ENCODE results near the gene RBM19.
"Not testable (repeated sequence)": the region's sequence is repeated elsewhere in the genome, so short reads cannot be mapped to it uniquely, and the experiment has no call there.

RBM19 gene

DNA sequence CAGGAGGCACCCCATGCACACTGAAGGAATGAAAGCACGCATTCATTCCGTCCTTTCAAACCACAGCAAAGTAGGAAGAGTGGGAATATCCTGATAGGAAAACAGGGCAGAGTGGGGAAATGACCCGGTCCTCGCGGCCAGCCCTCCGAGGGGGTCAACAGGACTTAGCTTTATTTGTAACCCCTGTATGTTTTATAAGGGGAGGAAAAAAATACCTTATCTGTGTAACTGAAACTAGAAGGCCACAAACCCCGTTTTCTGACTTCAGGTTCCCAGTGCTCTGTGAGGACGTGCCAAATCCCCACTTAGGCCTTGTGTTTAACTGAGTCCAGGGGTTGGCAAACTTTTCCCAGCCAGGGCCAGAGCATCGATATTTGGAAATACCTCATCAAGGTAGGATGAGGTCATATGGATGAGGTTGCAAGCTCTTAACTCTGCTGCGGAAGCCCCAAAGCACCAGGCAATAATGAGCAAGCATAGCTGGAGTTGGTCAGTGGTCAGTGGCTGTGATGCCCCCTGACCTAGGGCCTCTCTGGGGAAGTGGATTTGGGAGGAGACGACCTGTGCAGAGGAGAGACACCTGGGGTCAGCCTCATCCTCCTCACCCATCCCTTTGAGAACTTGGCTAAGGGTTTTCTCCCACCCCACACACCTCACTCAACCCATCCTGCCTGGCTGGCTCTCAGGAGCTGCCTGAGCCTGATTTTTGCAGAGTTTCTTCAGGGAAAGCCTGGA is 58.5 kb downstream of the RBM19 start:
- in situ Hi-C loops (cut with HindIII; ENCODE audit: low sequenced_read_pairs): no loop called here

DNA sequence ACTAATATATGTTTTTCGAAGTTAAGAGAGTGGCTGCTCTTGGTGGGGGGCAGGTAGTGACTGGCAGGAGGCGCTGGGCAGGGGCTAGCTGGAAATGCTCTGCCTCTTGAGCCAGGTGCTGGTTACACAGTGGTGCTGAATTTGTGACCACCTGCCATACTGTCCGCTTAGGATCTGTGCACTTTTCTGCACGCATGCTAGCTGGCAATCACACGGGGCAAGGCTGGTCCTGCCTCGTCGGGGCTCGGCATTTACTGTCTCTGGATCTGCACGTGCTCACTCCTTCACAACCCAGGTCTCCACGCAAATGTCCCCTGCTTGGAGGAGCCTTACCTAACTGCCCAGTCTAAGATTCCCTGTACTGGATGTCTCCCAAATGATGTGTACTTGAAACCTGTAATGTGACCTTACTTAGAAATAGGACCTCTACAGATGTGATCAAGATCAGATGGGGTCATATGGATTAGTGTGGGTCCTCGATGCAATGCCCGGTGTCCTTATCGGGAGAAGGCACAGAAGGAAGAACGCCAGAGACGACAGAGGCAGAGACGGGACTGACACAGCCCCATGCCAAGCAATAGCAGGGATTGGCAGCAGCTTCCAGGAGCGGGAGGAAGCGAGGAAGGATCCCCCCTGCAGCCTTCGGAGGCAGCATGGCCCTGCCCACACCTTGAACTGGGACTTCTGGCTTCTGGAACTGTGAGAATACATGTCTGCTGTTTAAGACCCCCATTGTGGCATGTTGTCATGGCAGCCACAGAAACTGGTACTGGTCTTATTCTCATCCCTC is 59.5 kb downstream of the RBM19 start:
- in situ Hi-C loops (cut with HindIII; ENCODE audit: low sequenced_read_pairs): no loop called here

DNA sequence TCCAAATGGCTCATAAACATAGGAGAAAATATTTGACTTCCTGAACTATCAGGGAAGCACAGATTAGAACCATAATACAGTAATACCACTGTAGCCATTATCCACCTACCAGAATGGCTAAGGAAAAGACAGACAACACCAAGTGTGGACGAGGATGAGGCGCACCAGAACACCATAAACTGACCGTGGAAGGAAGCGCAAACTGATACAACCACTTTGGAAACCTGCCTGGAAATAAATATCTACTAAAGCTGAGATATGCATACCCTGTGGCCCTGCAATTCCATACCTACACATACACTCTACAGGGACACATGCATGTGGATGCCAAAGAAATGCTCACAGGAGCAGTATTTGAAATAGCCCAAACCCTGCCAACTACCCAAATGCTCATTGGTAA is 60.3 kb downstream of the RBM19 start:
- in situ Hi-C loops (cut with HindIII; ENCODE audit: low sequenced_read_pairs): no loop called here

DNA sequence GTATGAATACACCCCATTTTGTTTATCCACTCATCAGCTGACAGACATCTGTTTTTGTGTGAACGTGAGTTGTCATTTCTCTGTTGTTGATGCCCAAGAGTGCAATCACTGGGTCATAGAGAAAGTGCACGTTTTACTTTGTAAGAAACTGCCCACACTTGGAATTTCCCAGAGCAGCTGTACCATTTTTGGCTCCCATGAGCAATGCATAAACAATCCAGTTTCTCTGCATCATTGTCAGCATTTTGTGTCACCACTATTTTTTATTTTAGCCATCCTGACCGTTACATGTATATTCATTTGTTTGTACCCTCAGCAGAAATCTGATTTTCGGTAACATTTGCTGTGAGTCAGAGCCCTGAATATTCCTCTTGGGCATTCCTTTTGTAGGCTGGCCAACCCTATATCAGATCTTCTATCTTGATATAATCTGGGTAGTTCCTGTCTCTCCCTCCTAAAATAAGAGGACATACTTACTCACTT is 62.7 kb downstream of the RBM19 start:
- in situ Hi-C loops (cut with HindIII; ENCODE audit: low sequenced_read_pairs): no loop called here

DNA sequence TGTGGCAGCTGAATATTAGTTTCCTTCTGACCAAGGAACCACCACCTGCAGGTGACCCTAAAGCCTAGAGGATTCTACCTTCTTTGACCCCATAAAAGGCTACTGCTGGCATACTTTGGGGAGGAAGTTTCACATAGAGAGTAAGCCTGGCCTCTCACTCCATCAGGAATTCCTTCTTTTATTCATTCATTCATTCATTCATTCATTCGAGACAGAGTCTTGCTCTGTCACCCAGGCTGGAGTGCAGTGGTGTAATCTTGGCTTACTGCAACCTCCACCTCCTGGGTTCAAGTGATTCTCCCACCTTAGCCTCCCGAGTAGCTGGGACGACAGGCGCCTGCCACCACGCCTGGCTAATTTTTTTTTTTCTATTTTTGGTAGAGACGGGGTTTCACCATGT is 64.8 kb downstream of the RBM19 start:
- in situ Hi-C loops (cut with HindIII; ENCODE audit: low sequenced_read_pairs): not testable (repeated sequence)

DNA sequence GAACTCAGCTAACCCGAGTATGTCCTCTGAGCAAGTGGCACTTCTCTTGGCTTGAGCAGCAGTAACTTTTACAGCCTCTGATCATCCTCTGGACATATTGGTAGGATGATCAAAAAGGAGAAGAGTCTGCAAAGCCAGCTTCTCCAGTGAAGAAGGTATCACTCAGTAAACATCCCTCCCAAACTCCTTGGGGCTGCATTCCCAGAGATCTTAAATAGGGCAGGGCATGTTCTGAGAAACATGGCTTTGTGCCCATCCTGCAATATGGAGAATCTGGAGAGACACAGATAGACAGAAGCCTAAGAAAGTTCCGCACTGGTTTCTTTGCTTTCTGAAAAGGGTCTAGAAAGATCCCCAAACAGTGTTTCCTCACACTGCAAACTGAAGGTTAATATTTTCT is 65.4 kb downstream of the RBM19 start:
- in situ Hi-C loops (cut with HindIII; ENCODE audit: low sequenced_read_pairs): no loop called here

DNA sequence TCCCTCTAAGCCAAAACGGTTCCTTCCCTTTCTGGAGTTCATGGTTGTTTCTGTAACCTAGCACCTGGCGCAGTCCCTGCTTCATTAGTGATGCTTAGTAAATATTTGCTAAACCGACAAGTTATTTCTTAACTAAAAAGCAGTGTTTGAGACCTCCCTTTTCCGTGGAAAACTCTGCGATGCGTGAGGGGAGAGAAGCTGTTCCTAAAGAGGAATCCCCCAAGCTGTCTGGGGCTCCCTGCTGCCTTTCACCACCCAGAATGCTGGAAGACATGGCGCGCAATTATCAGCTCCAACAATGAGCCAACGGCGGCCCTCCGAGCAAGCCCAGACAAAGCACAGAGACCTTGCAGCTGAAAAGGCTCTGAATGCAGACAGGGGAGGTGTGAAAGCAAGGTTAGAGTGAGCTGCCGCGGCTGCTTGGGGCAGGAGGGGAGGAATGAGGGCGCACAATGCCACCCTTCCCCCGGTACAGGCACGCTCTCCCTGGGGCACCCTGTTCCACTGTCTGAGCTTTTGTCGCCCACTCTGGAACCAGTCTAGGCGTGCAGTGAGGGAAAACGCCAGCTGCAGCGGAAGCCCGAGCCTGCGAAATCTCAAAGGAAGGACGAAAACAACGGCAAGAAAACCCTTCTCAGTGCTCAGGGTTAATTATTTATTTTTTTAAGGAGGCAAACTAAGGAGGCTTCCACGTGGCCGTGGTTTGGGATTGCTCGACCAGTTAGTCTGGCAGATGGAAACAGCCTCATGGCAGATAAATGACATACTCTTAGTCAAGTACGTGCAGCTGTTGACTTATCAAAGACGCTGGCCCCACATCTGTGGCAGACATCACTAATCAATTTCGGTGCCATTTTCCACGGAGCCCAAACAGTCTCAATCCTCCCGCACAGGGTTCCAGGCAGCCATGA is 66.3 kb downstream of the RBM19 start:
- in situ Hi-C loops (cut with HindIII; ENCODE audit: low sequenced_read_pairs): no loop called here

DNA sequence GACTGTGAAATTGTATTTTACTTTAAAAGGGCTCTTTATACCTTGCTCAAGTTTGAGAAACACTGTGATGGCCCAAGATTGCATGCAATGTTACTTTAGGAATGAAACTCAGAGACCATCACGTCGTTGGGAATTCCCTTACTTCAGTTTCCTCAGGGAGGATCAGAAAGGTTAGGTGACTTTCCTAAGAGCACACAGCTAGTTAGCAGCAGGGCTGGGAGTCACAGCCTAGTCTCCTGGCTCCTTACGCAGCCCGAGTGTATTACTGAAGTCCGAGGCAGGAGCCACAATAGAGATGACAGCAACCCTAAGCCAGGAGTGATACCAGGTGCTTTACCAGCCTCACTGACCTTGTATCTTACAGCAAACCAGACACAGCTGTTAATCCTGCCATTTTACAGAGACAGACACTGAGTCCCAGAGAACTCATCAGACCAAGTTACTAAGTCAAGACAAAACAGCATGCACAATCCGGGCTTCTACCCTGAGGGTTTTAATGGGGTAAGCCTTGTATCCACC is 67.0 kb downstream of the RBM19 start:
- in situ Hi-C loops (cut with HindIII; ENCODE audit: low sequenced_read_pairs): no loop called here

DNA sequence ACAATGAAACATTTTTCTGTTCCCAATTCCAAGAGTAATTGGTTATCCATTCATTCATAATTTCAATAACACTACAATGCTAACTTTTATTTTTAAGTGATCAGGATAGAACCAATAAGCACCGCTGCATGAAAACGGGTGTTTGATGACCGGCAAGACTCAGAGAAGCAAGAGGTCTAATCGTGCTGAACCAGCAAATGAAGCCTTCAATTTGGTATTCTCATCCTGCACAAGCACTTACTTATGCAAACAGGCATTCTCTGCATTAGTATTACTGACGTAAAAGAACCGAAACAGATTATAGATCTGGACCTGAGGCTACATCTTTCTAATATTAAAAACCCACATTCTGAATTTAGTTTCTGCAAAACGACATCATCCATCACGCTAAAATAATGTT is 67.7 kb downstream of the RBM19 start:
- in situ Hi-C loops (cut with HindIII; ENCODE audit: low sequenced_read_pairs): no loop called here

DNA sequence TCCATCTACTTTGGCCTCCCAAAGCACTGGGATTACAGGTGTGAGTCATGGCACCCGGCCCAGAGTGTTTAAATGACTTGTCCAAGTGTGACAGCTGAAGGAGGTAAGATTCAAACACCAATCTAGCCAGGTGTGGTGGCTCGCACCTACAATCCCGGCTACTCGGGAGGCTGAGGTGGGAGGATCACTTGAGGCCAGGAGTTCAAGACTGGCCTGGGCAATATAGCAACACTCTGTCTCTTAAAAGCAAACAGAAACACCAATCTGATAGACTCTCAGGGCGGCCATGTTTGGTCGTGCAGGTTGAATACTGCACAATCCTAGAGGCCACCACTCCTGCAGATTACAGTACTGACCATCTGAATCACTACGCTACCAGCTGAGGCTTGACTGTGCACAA is 68.7 kb downstream of the RBM19 start:
- in situ Hi-C loops (cut with HindIII; ENCODE audit: low sequenced_read_pairs): no loop called here

DNA sequence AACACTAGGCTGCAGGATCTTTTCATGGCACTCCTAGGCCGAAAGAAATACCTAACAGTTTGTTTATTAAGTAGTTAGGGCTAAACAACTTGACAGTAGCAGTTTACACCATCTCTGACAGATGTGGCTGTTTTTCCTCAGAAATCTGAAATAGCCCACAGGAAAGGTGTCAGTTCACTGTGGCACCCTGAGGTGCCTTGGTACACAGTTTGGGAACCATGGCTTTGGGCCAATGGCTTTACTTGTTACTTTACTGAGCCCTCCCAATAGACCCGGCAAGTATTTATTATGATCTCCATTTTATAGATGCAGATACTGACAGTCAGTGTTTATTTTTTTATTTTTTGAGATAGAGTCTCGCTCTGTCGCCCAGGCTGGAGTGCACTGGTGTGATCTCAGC is 69.3 kb downstream of the RBM19 start:
- in situ Hi-C loops (cut with HindIII; ENCODE audit: low sequenced_read_pairs): no loop called here

DNA sequence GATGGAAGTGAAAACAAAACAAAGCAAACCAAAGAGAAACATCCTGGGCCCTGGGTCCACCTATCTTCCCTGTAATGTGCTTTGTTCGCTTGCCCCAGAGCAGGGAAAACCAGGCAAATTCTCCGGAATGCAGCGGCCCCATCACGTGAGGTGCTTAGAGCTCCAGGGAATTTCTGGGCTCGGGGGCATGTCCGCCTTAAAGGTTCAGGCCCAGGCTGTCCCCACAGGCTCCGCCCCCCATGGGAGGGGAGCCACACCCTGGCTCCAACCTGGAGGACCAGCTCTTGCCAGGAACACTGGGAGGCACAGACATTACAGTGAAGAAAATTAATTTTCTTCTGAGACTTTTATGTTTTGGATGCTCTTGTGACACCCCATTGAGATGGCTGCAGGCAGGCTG is 69.9 kb downstream of the RBM19 start:
- in situ Hi-C loops (cut with HindIII; ENCODE audit: low sequenced_read_pairs): no loop called here

DNA sequence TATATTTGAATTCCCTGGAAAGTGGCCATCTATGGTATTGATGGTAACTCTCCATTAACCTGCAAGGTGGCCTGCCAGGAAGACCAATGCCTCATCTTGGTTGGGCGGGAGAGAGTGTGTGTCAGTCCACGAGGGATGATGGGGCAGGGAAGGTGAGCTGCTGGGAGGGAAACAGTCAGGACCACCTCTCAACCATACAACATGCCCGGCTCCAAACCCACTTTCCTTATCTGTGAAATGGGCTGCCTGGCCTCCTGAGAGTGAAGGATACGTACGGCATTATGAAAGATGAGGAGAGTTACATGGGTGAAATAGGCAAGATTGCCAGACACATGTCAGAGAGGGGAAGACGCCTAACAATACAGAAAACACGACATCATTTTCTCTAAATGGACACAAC is 70.9 kb downstream of the RBM19 start:
- in situ Hi-C loops (cut with HindIII; ENCODE audit: low sequenced_read_pairs): no loop called here

DNA sequence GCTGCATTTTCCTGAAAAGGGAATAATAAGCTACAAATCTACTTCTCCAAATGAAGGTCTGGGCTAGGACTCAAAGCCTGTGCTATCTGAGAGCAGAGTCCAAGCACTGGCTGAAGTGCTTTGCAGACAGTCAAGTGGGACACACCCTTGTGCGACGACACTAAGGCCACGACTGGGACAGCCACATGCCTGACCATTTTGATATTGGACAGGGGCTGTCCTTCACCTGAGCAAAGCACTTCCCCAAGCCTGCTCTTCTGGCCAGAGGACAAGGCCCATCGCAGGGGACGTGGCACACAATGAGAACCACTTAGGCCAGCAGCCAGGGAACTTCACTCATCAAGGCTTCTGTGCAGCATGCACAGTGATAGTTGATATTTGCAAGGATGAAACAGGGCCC is 71.4 kb downstream of the RBM19 start:
- in situ Hi-C loops (cut with HindIII; ENCODE audit: low sequenced_read_pairs): no loop called here

DNA sequence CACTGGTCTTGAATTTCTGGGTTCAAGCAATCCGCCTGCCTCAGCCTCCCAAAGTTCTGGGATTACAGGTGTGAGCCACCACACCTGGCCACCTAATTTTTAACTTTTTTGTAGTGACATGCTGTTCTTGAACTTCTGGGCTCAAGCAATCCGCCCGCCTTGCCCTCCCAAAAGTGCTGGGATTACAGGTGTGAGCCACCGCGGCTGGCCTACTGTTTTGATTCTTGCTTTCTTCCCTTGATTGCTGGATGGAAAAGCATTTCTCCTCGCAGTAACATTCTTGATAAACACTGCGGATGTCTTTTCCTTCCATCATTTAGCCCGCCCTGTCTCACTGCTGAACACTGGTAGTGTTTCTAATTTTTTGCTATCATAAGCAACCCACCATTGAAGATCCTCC is 72.9 kb downstream of the RBM19 start:
- in situ Hi-C loops (cut with HindIII; ENCODE audit: low sequenced_read_pairs): no loop called here

DNA sequence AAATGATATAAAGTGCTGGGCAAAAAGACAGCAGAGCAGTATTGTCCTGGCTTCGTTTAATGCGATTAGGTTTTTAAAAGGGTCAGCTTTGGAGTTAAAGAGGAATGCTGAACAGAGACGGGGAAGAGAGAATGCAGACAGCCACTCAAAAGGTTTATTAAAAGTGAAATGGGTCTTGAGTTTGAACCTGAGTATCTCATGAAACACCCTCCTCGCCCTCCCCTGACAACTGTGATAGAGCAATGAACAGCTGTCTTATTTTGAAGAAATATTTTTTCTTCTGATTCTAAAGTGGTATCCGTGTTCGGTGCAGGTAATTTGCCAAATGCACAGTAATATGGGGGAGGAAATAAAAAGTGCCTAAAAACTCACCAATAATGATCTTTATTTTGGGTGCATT is 73.6 kb downstream of the RBM19 start:
- in situ Hi-C loops (cut with HindIII; ENCODE audit: low sequenced_read_pairs): no loop called here

DNA sequence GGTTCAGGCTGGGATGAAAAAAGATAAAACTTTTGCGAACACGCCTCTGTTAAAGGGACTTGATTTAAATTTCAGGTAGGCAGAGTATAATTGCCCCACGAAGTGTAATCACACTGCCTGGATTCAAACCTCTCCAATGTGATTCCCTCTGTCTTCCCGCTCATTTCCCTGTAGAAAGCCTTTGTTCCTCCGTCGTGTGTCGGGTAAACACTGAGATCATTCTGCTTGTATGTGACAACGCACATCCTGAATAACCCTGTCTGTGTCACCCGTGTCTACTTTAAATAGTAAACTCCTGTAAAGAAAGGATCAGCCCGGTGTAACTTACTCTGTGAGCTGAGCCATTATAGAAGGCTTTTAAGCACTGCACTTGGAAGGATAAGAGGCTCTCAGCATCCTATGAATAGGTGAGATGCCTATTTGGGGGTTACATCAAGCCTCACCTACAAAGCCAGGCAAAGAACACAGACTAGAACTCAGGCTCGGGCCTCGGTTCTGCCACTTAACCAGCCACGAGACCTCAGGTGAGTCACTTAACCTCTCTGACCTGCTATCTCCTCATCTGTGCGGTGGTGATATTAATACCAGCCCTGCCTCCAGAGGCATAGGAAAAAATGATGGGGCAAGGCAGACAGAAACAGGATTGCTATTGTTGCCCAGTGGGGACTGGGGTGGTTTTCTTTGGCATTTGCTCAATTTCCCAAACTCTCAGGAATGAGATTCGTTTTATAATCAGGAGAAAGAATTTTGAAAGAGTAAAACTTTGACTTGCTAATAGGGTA is 74.2 kb downstream of the RBM19 start:
- in situ Hi-C loops (cut with HindIII; ENCODE audit: low sequenced_read_pairs): no loop called here

DNA sequence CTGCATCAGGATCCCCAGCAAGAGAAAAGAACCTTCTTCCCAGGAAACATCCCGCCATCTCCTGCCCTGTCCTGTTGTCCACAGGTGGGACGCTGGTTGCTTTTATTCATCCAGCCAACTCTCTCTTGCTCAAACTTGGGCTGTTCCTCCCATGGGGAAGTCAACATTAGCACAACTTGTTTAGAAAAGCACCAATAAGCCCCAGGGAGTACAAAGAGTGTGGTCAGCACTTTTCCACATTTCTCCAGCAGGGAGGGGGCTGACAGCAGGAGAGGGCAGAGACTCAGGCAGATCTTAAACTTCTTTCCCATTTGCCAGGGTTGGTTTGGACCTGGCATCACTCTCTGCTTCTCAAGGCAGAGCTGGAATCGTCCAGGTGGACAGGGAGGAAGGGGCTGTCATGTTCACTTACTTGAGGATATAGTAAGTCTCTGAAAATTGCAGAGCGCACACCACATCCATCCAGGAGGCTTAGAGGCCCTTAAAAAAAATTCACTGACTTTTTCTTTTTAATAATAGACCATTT is 74.9 kb downstream of the RBM19 start:
- in situ Hi-C loops (cut with HindIII; ENCODE audit: low sequenced_read_pairs): no loop called here

DNA sequence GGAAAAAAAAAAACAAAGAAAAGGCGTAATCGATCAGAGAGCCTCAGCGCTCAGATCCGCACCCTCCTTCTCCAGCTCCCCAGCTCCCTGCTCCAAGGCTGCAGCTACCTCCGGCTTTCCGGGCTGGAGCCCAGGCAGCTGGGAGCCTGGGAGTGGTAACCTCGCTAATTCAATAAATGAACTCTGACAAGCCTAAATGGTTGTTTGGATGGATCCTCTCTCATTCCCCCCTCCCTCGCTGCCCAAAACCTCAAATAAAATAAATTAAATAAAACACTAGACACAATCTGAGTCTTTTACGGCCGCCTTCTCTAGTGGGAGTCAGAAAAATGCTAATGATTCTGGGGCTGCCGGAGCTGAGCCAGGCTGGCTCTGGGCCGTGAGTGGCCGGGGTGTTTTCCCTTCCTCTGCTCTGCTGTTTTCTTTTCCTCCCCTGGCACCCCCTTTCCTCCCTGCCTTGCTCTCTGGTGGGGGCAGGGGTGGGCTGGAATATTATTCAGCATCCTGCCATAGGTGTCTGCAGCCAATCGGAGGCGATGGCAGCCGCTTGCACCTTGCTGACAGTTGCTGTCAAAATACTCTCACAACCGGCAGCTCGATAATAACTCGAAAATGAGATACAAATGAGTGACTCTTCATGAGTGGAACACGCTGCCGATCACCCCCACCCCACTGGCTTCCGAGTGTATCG is 76.1 kb downstream of the RBM19 start:
- in situ Hi-C loops (cut with HindIII; ENCODE audit: low sequenced_read_pairs): no loop called here

DNA sequence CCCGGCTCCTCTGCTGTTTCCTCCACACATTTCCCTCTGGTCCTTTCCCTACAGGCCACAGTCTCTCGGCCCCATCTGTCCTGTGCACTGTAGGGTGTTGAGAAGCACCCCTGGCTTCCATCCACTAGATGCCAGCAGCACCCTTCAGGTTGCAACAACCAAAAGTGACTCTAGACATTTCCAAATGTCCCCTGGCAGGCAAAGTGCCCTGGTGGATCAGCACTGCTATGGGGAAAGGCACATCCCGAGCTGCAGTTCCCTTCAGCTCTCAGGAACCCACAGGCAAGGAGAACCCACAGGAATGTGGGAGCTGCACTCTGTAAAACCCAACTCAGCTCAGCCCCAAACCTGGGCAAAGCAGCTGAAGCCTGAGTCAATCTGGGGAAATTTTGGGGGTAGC is 77.0 kb downstream of the RBM19 start:
- in situ Hi-C loops (cut with HindIII; ENCODE audit: low sequenced_read_pairs): no loop called here

Data from endothelial cell of hepatic sinusoid (primary cell).